ENCODE results near the gene FZD7. TPM values are rescaled to one million over a fixed set of nuclear protein-coding genes. Genes with fewer than 3 reads are reported as not detected.

The FZD7 gene
- total and polyA plus RNA-seq, 5 donors from 2014 or later, result 0.09 to 0.42 TPM; not detected in 3

DNA sequence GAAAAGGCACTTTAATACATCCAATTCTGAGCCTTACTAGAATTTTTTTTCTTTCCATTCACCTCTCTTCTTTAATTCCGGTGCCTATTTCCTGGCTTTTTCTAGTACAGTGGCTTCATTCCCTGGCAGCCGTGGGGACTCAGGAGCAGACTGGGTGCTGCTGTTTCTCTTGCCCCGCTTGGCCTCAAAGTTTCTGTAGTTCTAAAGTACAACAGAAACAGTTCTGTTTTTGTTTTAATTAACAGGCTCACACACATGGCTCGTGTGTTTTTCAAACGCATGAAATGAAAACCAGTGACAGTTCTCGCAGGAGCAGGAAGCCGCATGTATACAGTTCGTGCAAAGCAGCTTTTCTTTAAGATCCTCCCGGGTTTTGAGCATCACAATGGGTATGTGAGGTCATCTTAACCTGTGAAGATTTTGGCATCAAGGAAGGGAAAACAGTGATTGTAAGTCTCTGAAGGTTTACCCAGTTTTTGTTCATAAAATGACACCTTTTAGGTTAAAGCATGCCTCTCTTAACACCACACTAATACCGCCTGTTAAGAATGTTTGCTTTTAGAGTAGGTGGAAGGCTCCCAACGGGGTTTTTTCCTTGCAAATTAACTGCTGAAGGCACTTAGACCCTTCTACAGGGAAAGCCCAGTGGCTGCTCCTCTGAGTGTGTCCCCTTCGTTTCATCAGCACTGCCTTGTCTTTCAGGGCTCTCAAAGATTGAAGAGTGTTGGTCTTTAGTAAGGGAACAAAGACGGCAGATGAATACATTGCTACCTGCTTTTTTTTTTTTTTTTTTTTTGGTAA, 5.8 kb downstream of the FZD7 start:
- no peaks in the 10 kb centered on the region for H3K36me3 ChIP-seq (ENCODE audit: control insufficient read depth, insufficient read depth, low read length)
- peaks cover 14% of the 10 kb centered on the region for H3K4me1 ChIP-seq (ENCODE audit: control insufficient read depth, insufficient read depth, low read length, poor library complexity, severe bottlenecking)
- H3K27ac ChIP-seq (ENCODE audit: insufficient read depth, low read length, poor library complexity, severe bottlenecking), result no peak overlapping the region
- DNase-seq, result peak in 1 of 3 donors; percentile 13
- Mint-ChIP-seq H3K27me3 (peaks cover 61% of the 10 kb centered on the region), H3K36me3 (no peaks in the 10 kb centered on the region), H3K27ac (no peak overlapping the region), H3K9me3 (peaks cover 0 to 2% (median 0%) of the 10 kb centered on the region in 7 donors), H3K4me3 (no peak overlapping the region), H3K4me1 (peaks cover 0 to 3% (median 0%) of the 10 kb centered on the region in 4 donors)
- H3K27me3 ChIP-seq (ENCODE audit: control insufficient read depth, insufficient read depth, low read length), result peaks cover 60% of the 10 kb centered on the region
- no peak for ATAC-seq (ENCODE audit: low read depth in 2 of 2)
- no peaks in the 10 kb centered on the region for H3K9me3 ChIP-seq (ENCODE audit: control insufficient read depth in 2 of 2, low read length in 2 of 2)
- no peak overlapping the region for H3K4me3 ChIP-seq (ENCODE audit: low read depth, low read length)

DNA sequence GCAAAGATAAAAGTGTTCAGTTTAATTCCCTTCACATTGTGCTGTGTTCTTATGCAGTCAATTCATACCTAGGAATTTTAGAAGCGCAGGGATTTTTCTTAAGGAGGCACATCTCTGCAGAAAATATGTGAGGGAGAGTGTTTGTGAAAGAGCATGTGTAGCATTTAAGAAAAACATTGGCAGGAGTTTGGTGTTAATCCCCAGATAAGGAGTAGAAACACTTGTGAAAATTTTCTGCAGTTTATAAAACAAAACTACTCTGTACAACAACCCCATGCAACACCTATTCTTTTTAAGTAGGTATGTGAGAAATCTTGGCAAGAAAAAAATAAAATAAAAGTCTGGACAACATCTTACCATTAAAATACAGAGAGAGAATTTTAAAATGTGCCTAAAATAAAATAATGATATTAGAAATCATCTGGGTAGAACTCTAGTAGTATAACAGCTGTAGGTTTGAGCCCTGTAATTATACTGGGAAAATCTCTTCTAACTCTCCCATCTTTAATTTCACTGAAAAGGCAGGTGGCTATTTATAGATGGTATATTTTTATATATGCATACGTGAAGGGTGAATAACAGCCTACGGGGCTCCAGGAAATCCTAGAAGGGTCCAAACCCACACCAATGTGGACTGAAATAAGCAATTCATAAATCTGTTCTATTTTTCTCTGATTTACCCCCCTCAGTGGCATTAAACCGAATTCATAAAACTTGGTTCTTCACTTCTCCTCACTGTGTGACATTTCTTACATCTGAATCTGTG, 6.6 kb downstream of the FZD7 start:
- Mint-ChIP-seq H3K27ac (no peak overlapping the region), H3K4me3 (no peak overlapping the region), H3K36me3 (no peaks in the 10 kb centered on the region), H3K9me3 (peaks cover 0 to 2% (median 0%) of the 10 kb centered on the region in 7 donors), H3K27me3 (peaks cover 68% of the 10 kb centered on the region), H3K4me1 (no peaks in the 10 kb centered on the region)
- ATAC-seq (ENCODE audit: low read depth in 2 of 2), result no peak
- Histone ChIP-seq H3K4me3 (ENCODE audit: low read depth, low read length) (no peak overlapping the region), H3K4me1 (ENCODE audit: control insufficient read depth, insufficient read depth, low read length, poor library complexity, severe bottlenecking) (peaks cover 7% of the 10 kb centered on the region), H3K9me3 (ENCODE audit: control insufficient read depth in 2 of 2, low read length in 2 of 2) (no peaks in the 10 kb centered on the region), H3K36me3 (ENCODE audit: control insufficient read depth, insufficient read depth, low read length) (no peaks in the 10 kb centered on the region), H3K27ac (ENCODE audit: insufficient read depth, low read length, poor library complexity, severe bottlenecking) (no peak overlapping the region), H3K27me3 (ENCODE audit: control insufficient read depth, insufficient read depth, low read length) (peaks cover 63% of the 10 kb centered on the region)
- no peak for DNase-seq

DNA sequence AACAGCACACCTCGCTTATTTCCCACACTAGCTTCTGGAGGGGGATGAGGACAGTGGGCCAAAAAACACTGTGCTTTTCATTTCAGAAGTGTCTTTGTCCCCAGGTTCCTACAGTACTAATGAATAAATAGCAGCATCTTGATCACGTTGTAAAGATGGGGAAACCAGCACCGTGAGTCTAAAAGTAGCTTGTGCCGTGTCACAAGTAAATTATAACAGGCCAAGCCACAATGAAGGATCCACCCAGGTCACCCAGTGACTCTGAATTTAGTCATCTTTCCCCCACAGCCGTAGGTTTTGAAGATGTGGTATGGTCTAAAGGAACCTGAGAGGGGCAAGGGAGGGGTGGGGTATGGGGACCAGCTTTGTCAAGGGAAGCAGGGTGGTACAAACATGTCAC, 8.8 kb downstream of the FZD7 start:
- H3K4me1 ChIP-seq (ENCODE audit: control insufficient read depth, insufficient read depth, low read length, poor library complexity, severe bottlenecking), result no peaks in the 10 kb centered on the region
- H3K27me3 ChIP-seq (ENCODE audit: control insufficient read depth, insufficient read depth, low read length), result peaks cover 55% of the 10 kb centered on the region
- peaks cover 0 to 2% (median 0%) of the 10 kb centered on the region in 4 donors for H3K4me1 Mint-ChIP-seq
- H3K4me3 Mint-ChIP-seq, result no peak overlapping the region
- peaks cover 77% of the 10 kb centered on the region for H3K27me3 Mint-ChIP-seq
- H3K36me3 ChIP-seq (ENCODE audit: control insufficient read depth, insufficient read depth, low read length), result no peaks in the 10 kb centered on the region
- DNase-seq (no peak), ATAC-seq (ENCODE audit: low read depth in 2 of 2) (no peak)
- no peak overlapping the region for H3K27ac ChIP-seq (ENCODE audit: insufficient read depth, low read length, poor library complexity, severe bottlenecking)
- H3K9me3 Mint-ChIP-seq, result peaks cover 0 to 2% (median 0%) of the 10 kb centered on the region in 7 donors
- H3K4me3 ChIP-seq (ENCODE audit: low read depth, low read length), result no peak overlapping the region
- H3K27ac Mint-ChIP-seq, result no peak overlapping the region
- H3K9me3 ChIP-seq (ENCODE audit: control insufficient read depth in 2 of 2, low read length in 2 of 2), result no peaks in the 10 kb centered on the region
- no peaks in the 10 kb centered on the region for H3K36me3 Mint-ChIP-seq

DNA sequence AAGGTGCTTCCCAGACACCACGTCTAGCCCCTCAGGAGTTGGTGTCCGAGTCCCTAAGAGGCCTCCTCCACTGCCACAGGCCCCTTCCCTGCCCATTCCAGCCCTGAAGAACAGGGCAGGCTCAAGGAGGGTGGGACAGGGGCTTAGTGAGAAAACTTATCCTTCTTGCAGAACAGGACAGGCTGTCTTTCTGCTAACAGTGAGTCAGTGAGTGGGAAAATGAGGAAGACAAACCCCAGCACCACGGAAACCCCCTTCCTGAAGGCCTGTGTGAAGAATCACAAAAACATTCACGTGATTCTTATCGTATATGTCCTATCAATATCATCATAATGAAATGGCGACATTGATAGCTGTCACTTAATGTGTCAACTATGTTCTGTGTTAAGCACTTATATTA, 9.8 kb downstream of the FZD7 start:
- Mint-ChIP-seq H3K9me3 (peaks cover 0 to under 1% (median 0%) of the 10 kb centered on the region in 7 donors), H3K27me3 (peaks cover 74% of the 10 kb centered on the region), H3K27ac (no peak overlapping the region), H3K4me1 (peaks cover 0 to 2% (median 0%) of the 10 kb centered on the region in 4 donors), H3K4me3 (no peak overlapping the region), H3K36me3 (no peaks in the 10 kb centered on the region)
- H3K9me3 ChIP-seq (ENCODE audit: control insufficient read depth in 2 of 2, low read length in 2 of 2), result no peaks in the 10 kb centered on the region
- no peak overlapping the region for H3K4me3 ChIP-seq (ENCODE audit: low read depth, low read length)
- H3K36me3 ChIP-seq (ENCODE audit: control insufficient read depth, insufficient read depth, low read length), result no peaks in the 10 kb centered on the region
- ATAC-seq (ENCODE audit: low read depth in 2 of 2) (no peak), DNase-seq (no peak)
- peaks cover 45% of the 10 kb centered on the region for H3K27me3 ChIP-seq (ENCODE audit: control insufficient read depth, insufficient read depth, low read length)
- no peak overlapping the region for H3K27ac ChIP-seq (ENCODE audit: insufficient read depth, low read length, poor library complexity, severe bottlenecking)
- H3K4me1 ChIP-seq (ENCODE audit: control insufficient read depth, insufficient read depth, low read length, poor library complexity, severe bottlenecking), result no peaks in the 10 kb centered on the region

DNA sequence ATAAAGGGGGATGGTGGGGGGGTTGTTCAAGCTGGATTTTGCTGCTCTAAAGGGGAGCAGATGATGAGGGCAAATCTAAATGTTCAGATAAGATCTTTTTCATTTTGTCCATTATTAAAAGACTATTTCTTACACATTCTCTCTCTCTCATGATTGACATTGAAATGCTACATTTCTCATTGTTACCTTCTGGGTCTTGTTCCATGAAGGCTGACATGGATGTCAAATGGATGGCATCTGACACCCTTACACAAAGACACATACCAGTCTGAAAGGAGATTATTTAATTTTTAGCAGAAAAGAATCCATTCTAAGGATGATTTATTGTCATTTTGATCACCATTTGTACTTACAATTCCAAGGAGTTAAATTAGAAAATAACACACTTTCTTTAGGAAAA, 11.1 kb downstream of the FZD7 start:
- Histone ChIP-seq H3K27ac (ENCODE audit: insufficient read depth, low read length, poor library complexity, severe bottlenecking) (no peak overlapping the region), H3K4me1 (ENCODE audit: control insufficient read depth, insufficient read depth, low read length, poor library complexity, severe bottlenecking) (no peaks in the 10 kb centered on the region), H3K27me3 (ENCODE audit: control insufficient read depth, insufficient read depth, low read length) (peaks cover 36% of the 10 kb centered on the region), H3K4me3 (ENCODE audit: low read depth, low read length) (no peak overlapping the region), H3K9me3 (ENCODE audit: control insufficient read depth in 2 of 2, low read length in 2 of 2) (no peaks in the 10 kb centered on the region), H3K36me3 (ENCODE audit: control insufficient read depth, insufficient read depth, low read length) (no peaks in the 10 kb centered on the region)
- peaks cover 0 to 2% (median 0%) of the 10 kb centered on the region in 4 donors for H3K4me1 Mint-ChIP-seq
- DNase-seq (no peak), ATAC-seq (ENCODE audit: low read depth in 2 of 2) (no peak)
- no peak overlapping the region for H3K4me3 Mint-ChIP-seq
- H3K27ac Mint-ChIP-seq, result no peak overlapping the region
- no peaks in the 10 kb centered on the region for H3K36me3 Mint-ChIP-seq
- no peaks in the 10 kb centered on the region for H3K9me3 Mint-ChIP-seq
- H3K27me3 Mint-ChIP-seq, result peaks cover 61% of the 10 kb centered on the region

DNA sequence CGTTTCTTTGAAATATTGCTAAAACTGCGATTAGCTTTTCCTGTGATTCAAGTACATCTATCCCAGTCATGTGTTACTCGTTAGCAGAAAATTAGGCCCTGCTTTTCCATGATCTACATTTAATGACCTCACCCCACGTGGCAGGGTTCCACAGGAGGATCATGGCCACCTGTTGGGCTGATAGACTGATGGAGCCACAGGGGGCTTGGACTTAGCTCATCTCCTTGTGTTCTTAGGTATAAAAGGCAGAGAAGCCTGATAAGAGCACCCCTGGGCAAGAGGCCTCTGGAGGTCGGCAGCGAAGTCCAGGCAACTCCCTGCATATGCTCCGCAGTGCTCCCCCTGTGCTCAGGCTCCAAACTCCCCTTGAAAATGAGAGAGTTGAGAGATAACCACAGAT, 12.9 kb downstream of the FZD7 start:
- Histone ChIP-seq H3K36me3 (ENCODE audit: control insufficient read depth, insufficient read depth, low read length) (no peaks in the 10 kb centered on the region), H3K27me3 (ENCODE audit: control insufficient read depth, insufficient read depth, low read length) (peaks cover 21% of the 10 kb centered on the region), H3K4me3 (ENCODE audit: low read depth, low read length) (no peak overlapping the region), H3K27ac (ENCODE audit: insufficient read depth, low read length, poor library complexity, severe bottlenecking) (no peak overlapping the region), H3K4me1 (ENCODE audit: control insufficient read depth, insufficient read depth, low read length, poor library complexity, severe bottlenecking) (no peaks in the 10 kb centered on the region), H3K9me3 (ENCODE audit: control insufficient read depth in 2 of 2, low read length in 2 of 2) (no peaks in the 10 kb centered on the region)
- DNase-seq (no peak), ATAC-seq (ENCODE audit: low read depth in 2 of 2) (no peak)
- Mint-ChIP-seq H3K27ac (no peak overlapping the region), H3K9me3 (no peaks in the 10 kb centered on the region), H3K36me3 (no peaks in the 10 kb centered on the region), H3K27me3 (peaks cover 55% of the 10 kb centered on the region), H3K4me3 (no peak overlapping the region), H3K4me1 (peaks cover 0 to 2% (median 0%) of the 10 kb centered on the region in 4 donors)

DNA sequence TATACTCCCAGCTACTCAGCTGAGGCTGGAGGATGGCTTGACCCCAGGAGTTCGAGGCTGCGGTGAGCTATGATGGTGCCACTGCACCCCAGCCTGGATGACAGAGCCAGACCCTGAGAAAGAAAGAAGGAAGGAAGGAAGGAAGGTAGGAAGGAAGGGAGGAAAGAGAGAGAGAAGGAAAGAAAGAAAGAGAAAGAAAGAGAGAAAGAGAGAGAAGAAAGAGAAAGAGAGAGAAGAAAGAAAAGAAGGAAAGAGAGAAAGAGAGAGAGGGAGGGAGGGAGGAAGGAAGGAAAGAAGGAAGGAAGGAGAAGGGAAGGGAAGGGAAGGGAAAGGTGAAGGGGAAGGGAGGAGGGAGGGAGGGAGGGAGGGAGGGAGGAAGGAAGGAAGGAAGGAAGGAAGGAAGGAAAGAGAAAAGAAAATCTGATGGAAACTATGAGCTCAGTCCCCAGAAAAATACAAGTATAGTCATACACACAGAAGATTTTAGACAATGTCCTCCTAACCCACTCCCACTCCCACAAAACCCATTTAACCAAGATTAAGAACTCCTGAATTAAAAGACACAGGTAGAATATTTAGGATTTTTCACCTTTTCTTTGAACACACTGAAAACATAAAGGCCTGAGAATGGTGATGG, 15.6 kb downstream of the FZD7 start:
- H3K27ac Mint-ChIP-seq, result no peak overlapping the region
- no peaks in the 10 kb centered on the region for H3K9me3 Mint-ChIP-seq
- no peak overlapping the region for H3K4me3 Mint-ChIP-seq
- H3K4me1 Mint-ChIP-seq, result peaks cover 0 to 2% (median 0%) of the 10 kb centered on the region in 4 donors
- Histone ChIP-seq H3K9me3 (ENCODE audit: control insufficient read depth in 2 of 2, low read length in 2 of 2) (no peaks in the 10 kb centered on the region), H3K36me3 (ENCODE audit: control insufficient read depth, insufficient read depth, low read length) (no peaks in the 10 kb centered on the region), H3K4me1 (ENCODE audit: control insufficient read depth, insufficient read depth, low read length, poor library complexity, severe bottlenecking) (no peaks in the 10 kb centered on the region), H3K27ac (ENCODE audit: insufficient read depth, low read length, poor library complexity, severe bottlenecking) (no peak overlapping the region), H3K27me3 (ENCODE audit: control insufficient read depth, insufficient read depth, low read length) (peaks cover 17% of the 10 kb centered on the region), H3K4me3 (ENCODE audit: low read depth, low read length) (no peak overlapping the region)
- no peaks in the 10 kb centered on the region for H3K36me3 Mint-ChIP-seq
- peaks cover 37% of the 10 kb centered on the region for H3K27me3 Mint-ChIP-seq
- ATAC-seq (ENCODE audit: low read depth in 2 of 2) (no peak), DNase-seq (no peak)
